Mononuclear cell (primary cell): Measurements from ENCODE around the gene SLC35B1. TPM values are rescaled to one million over a fixed set of nuclear protein-coding genes. Genes with fewer than 3 reads are reported as not detected.

Experiments used
- H3K27me3 ChIP-seq: 2 replicates; pipeline ENCODE4 v1.6.0; 2011; ENCODE audit warnings: low read length, control low read depth; ENCODE audit not compliant: insufficient read depth
- H3K4me1 ChIP-seq: 2 replicates; pipeline ENCODE4 v1.5.1; 2011; ENCODE audit warnings: mild to moderate bottlenecking, low read length, control low read depth; ENCODE audit not compliant: insufficient read depth
- H3K4me3 ChIP-seq: 2 replicates; pipeline ENCODE4 v1.5.1; 2011; ENCODE audit warnings: mild to moderate bottlenecking, low read length, moderate library complexity
- H3K9me3 ChIP-seq: 2 replicates; pipeline ENCODE4 v1.5.1; 2011; ENCODE audit warnings: low read depth, mild to moderate bottlenecking, control low read depth, low read length
- total RNA-seq: library from RNA; depleted of rRNA; stranded (reverse); fragments of >200 nt; gene quantifications from one replicate; pipeline ENCODE4 v1.2.3, GENCODE V29; 2012

The SLC35B1 gene
- total RNA-seq, 1 donor: 38.7 TPM

DNA sequence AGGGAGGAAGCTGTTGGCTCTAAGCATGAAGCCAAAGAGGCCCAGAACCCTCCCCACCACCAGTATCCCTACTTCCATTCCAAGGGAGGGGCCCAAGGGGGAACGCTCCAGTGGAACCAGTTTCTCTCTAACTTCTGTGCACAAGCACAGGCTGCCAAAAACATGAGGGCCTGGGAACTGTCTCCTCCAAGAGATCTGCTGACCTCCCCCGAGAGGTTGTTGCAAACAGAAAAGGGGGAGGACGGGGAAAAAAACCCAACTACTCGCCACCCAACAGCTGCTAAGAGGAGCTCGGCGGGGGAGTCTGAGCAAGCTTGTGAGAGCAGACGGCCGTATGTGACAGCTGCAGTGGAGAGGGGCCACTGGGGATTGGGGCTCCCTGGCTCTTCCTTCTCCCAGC is 15.7 kb upstream of the SLC35B1 start:
- Histone ChIP-seq H3K27me3 (no peaks in the 10 kb centered on the region), H3K9me3 (no peaks in the 10 kb centered on the region), H3K4me3 (no peak overlapping the region), H3K4me1 (peaks cover 32% of the 10 kb centered on the region)

DNA sequence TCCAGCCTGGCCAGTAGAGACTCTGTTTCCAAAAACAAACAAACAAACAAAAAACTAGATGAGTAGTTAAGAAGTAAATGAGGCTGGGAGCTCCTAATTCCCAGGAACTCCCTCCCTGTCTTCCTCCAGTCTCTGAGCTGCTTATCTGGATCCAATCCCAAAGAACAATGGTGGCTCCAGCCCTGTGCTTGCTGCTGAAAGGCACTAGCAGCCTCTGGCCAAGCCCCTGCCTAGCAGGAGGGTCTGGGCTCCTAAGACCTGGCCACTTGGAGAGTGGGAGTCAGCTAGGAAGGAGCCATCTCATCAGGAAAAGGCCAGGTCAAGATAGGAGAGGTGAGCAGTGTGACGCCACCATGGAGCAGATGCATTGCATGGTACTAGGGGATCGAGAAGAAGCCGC is 14.3 kb upstream of the SLC35B1 start:
- Histone ChIP-seq H3K27me3 (no peaks in the 10 kb centered on the region), H3K4me3 (no peak overlapping the region), H3K9me3 (no peaks in the 10 kb centered on the region), H3K4me1 (peaks cover 28% of the 10 kb centered on the region)

GRCh38 chr17:49717371-49717861 is 9.7 kb upstream of the SLC35B1 start:
- Histone ChIP-seq H3K4me3 (no peak overlapping the region), H3K27me3 (no peaks in the 10 kb centered on the region), H3K4me1 (peaks cover 42% of the 10 kb centered on the region), H3K9me3 (no peaks in the 10 kb centered on the region)

DNA sequence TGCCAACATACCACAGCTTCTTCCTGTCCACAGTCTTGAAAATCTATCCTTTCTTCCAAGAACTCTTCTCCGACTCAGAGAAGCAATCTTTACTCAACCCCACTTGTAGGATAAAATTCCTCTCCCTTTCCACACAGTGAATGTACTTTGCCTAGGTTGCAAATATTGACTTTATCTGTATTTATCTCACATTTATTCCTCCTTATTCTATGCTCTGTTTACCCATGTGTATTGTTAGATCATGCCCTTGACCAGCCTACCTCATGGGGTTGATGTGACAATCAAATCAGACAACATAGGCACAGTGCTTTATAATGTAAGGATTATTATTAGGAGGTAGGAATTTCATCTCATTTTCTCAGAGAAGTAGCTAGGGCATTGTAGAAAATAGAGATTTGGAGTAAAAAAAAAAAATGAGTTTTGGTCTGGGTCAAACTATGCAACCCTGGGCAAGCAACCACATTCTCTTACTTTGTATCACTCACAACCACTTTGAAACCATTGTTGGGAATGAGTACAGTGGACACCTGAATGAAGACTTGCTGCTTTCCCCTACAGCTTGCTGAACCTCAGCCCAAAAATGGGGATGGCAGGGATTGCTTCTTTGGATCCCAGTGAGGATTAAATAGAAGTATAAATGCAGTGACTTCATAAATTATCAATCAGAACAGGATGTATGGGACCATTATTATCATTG is 9.1 kb upstream of the SLC35B1 start:
- Histone ChIP-seq H3K27me3 (no peaks in the 10 kb centered on the region), H3K9me3 (no peaks in the 10 kb centered on the region), H3K4me1 (peaks cover 42% of the 10 kb centered on the region), H3K4me3 (no peak overlapping the region)

DNA sequence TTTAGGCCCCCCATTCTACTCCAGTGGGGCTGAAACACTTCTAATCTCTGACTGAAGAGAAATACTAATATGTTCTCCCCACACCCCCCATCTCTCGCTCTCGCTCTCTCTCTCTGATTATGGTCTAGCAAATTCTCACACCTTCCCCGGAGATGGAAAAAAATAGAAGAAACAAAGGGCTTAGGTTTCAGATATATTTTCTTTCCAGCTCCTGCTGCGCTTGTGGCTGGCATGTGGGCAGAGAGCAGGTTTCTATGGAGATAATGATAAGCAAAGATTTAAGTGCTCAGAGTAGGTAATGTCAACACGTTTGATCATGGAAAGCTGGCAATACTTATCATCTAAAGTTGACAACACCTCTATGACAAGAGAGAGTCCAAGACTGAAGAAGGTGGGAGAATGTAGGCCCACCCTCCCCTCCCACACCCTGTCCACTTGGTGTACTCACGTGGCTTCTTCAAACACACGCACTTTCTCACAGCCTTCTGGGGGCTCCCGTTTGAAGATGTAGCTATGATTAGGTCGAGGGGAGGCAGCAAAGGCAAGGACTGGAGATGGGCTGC is 8.0 kb upstream of the SLC35B1 start:
- H3K9me3 ChIP-seq: no peaks in the 10 kb centered on the region
- peaks cover 42% of the 10 kb centered on the region for H3K4me1 ChIP-seq
- H3K27me3 ChIP-seq: no peaks in the 10 kb centered on the region
- no peak overlapping the region for H3K4me3 ChIP-seq

GRCh38 chr17:49715216-49715615 is 7.5 kb upstream of the SLC35B1 start:
- Histone ChIP-seq H3K9me3 (no peaks in the 10 kb centered on the region), H3K4me1 (peaks cover 42% of the 10 kb centered on the region), H3K4me3 (no peak overlapping the region), H3K27me3 (no peaks in the 10 kb centered on the region)

GRCh38 chr17:49708515-49709183 is 885 bp upstream of the SLC35B1 start:
- Histone ChIP-seq H3K4me3 (peak overlapping the region; percentile 93), H3K4me1 (peaks cover 39% of the 10 kb centered on the region), H3K9me3 (no peaks in the 10 kb centered on the region), H3K27me3 (no peaks in the 10 kb centered on the region)

GRCh38 chr17:49707246-49707607 is 537 bp downstream of the SLC35B1 start:
- Histone ChIP-seq H3K4me1 (peaks cover 33% of the 10 kb centered on the region), H3K4me3 (peak overlapping the region; percentile 93)

DNA sequence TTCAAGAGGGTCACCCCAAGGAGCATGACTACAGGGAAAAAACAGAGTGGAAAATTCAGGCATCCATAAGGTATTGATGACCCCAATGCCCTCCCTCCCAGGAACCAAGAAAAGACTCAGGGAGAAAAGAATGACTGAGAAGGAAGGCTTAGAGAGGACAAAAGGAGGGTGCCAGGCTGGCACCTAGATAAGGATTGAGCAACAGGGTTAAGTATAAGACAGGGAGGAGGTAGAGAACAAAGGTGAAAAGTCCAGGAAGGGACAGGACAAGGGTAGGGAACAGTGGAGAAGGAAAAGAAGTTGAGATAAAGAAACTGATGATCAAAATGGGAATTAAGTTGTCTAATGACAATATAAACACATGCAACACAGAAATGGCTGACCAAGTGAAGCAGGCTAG is 2.5 kb downstream of the SLC35B1 start:
- H3K27me3 ChIP-seq: no peaks in the 10 kb centered on the region
- peaks cover 33% of the 10 kb centered on the region for H3K4me1 ChIP-seq
- H3K9me3 ChIP-seq: no peaks in the 10 kb centered on the region
- no peak overlapping the region for H3K4me3 ChIP-seq

More at GRCh38 chr17:49707246-49707607, 537 bp downstream of the SLC35B1 start:
- no peaks in the 10 kb centered on the region for H3K27me3 ChIP-seq
- H3K9me3 ChIP-seq: no peaks in the 10 kb centered on the region

DNA sequence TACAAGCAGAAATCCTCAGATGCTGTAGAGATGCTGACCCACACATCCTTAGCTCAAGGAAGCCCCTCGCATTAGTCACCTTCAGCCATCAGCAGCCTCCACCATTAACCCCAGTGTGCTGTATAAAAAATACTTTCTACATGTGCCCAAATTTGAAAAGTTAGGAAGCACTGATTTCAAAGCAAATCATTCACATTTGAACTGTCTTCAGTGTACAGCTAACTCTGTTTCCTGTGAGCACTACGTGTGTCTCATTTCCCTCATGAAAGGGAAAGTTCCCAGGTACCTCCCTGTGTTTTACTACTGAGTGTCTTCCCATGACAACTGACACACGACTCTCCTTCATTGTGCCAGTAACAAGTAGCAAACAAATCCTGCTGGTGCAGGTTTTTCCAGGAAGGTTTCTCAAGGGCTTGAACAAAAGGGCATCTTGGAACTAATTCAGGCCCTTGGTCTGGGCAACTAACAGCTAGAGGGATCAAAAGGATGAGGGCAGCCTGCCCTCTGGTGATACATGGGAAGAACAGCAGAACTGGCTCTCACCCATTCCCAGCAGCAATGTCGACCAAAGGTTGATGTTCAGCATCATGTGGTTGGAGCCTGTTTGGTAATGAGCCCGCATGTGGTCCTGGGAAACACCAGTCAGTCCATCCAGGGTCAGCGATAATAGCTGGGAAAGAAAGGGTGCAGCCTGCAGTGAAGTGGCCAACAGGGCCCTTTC is 4.0 kb downstream of the SLC35B1 start:
- Histone ChIP-seq H3K9me3 (no peaks in the 10 kb centered on the region), H3K4me1 (peaks cover 27% of the 10 kb centered on the region), H3K4me3 (no peak overlapping the region), H3K27me3 (no peaks in the 10 kb centered on the region)

DNA sequence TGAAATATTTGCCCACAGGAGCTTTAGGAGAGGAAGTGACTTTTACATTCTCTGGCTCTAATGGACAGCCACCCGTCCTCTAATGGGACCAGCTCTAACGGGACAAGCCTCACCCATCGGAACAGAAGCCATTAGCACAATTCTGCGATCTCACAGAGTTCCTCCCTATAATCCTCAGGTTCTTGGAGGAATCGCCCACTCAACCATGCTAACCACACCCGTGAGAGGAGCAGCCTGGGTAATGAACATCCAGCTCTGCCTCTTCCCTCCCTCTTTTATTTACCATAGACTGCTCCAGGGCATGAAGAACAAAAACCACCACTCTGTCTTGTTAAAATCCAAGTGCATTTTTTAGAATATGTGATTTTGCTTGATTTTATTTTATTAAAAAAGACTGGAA is 6.8 kb downstream of the SLC35B1 start:
- Histone ChIP-seq H3K27me3 (no peaks in the 10 kb centered on the region), H3K4me1 (peaks cover 15% of the 10 kb centered on the region), H3K9me3 (no peaks in the 10 kb centered on the region), H3K4me3 (no peak overlapping the region)

DNA sequence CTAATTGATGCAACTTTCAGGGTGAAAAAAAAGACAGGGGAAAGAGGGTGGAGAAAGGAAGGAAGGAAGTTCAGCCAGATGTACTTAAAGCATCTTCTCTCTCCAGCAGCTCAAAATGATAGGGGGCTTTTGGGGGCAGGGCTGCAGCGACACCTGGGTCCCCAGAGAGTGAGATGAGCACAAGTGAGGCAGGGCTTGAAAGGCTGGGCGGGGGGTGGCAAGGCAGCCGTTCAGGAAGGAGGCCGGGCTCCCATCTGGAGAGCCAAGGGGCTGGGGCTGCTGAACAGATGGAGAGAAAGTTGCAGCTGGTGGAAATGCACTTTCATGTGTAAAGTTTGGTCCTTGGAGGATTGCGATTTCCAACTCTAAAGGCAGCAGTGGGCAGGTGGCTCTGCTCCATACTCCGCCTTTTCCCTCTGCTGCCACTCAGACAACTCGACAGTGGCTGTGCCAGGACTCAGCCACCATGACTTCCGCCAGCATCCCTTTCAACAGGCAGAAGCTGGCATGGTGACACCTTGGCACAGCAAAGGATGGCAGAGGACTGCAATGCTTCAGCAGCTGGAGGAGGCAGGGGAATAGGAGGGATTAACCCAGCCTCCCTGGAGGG is 7.7 kb downstream of the SLC35B1 start:
- H3K4me3 ChIP-seq: no peak overlapping the region
- H3K27me3 ChIP-seq: no peaks in the 10 kb centered on the region
- H3K4me1 ChIP-seq: peaks cover 18% of the 10 kb centered on the region
- H3K9me3 ChIP-seq: no peaks in the 10 kb centered on the region

DNA sequence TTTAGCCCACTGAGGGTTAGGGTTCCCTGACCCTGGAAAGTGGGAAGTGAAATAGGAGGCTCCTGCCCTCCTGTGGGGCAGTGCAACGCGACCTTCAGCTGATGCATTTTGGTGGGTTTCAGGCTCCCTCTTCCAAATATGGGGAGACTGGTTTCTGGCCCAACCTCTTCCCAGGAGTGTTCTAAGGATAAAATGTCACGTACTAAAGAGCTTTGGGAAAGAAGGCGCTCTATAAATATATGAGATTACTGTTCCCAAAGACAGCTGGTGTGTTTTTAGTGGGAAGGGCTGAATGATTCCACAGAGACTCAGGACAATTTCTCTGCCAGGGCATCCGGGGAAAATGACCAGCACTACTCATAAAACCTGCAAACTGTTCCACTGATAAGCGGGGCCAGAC is 9.8 kb downstream of the SLC35B1 start:
- Histone ChIP-seq H3K4me3 (no peak overlapping the region), H3K9me3 (no peaks in the 10 kb centered on the region), H3K4me1 (peaks cover 19% of the 10 kb centered on the region), H3K27me3 (no peaks in the 10 kb centered on the region)

GRCh38 chr17:49696233-49696761 is 11.5 kb downstream of the SLC35B1 start:
- Histone ChIP-seq H3K9me3 (no peaks in the 10 kb centered on the region), H3K4me1 (peaks cover 22% of the 10 kb centered on the region), H3K4me3 (no peak overlapping the region), H3K27me3 (no peaks in the 10 kb centered on the region)
